Muscle of leg (tissue), 16 donors: ENCODE results near the gene COTL1. TPM values are rescaled to one million over a fixed set of nuclear protein-coding genes. Genes with fewer than 3 reads are reported as not detected.
A peak's percentile ranks its signal among the peaks of the same experiment; 100 is the strongest.

ENCODE experiments used
- DNase-seq: peaks from one replicate; pipeline ENCODE4 v3.0.0; 2013
- H3K27ac ChIP-seq: one replicate; pipeline ENCODE4 v1.5.1; 2013; ENCODE audit warnings: mild to moderate bottlenecking, low read length, control low read depth
- H3K27me3 ChIP-seq: one replicate; pipeline ENCODE4 v1.6.1; 2013; ENCODE audit warnings: low read length; ENCODE audit not compliant: control insufficient read depth, insufficient read depth
- H3K36me3 ChIP-seq: one replicate; pipeline ENCODE4 v1.6.1; 2013; ENCODE audit warnings: low read length; ENCODE audit not compliant: control insufficient read depth, insufficient read depth
- H3K4me1 ChIP-seq: one replicate; pipeline ENCODE4 v1.6.1; 2013; ENCODE audit warnings: low read length; ENCODE audit not compliant: control insufficient read depth, insufficient read depth
- H3K4me3 ChIP-seq: one replicate; pipeline ENCODE4 v1.5.1; 2013; ENCODE audit warnings: low read length, control low read depth
- H3K9me3 ChIP-seq: replicated peaks from 2 replicates; pipeline ENCODE4 v1.6.1; 2013; ENCODE audit warnings: low read depth, low read length; ENCODE audit not compliant: control insufficient read depth
- WGBS: methylation state at CpG from one replicate; pipeline ENCODE4 v1.1.5; 2013; ENCODE audit warnings: missing lambda C conversion rate; ENCODE audit not compliant: insufficient coverage; 5-methylcytosine and 5-hydroxymethylcytosine counted together
- long read RNA-seq, 11 donors: transcript quantifications; one replicate each; lab custom pipeline, GENCODE V29; 2026
- polyA plus RNA-seq, 8 donors: library from polyadenylated mRNA; unstranded; fragments of 120-200 nt; gene quantifications; one replicate each; pipeline versions ENCODE4 v1.2.1 to v1.2.3, GENCODE V29; 2013; ENCODE audit warnings: inconsistent platforms in 1 of 8, low replicate concordance in 1 of 8; ENCODE audit not compliant: insufficient read length in 8 of 8, insufficient read depth in 1 of 8
- total RNA-seq: library from RNA; stranded (reverse); fragments of 120-200 nt; gene quantifications from one replicate; pipeline ENCODE4 v1.2.4, GENCODE V29; 2013

The COTL1 gene, protein sequence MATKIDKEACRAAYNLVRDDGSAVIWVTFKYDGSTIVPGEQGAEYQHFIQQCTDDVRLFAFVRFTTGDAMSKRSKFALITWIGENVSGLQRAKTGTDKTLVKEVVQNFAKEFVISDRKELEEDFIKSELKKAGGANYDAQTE
- total RNA-seq: 20.9 TPM
- 10 to 100 TPM; 17.8 to 50.5 (median 33.3) TPM for polyA plus RNA-seq
- long read RNA-seq, donor 1, transcript COTL1-201 (4 exons, 1,843 nt): major isoform, 7 of 8 reads
- long read RNA-seq, donor 1, partial matches to known transcripts: 0 of 8 reads
- long read RNA-seq, donor 1, other reads (novel, unspliced or antisense): 0 of 8 reads
- long read RNA-seq, donor 2: 0 reads
- long read RNA-seq, donor 3, transcript COTL1-201 (4 exons, 1,843 nt): major isoform, 13 of 13 reads
- long read RNA-seq, donor 3, partial matches to known transcripts: 0 of 13 reads
- long read RNA-seq, donor 3, other reads (novel, unspliced or antisense): 0 of 13 reads
- long read RNA-seq, donor 4, transcript COTL1-201 (4 exons, 1,843 nt): major isoform, 15 of 41 reads
- long read RNA-seq, donor 4, partial matches to known transcripts: 22 of 41 reads
- long read RNA-seq, donor 4, other reads (novel, unspliced or antisense): 0 of 41 reads
- long read RNA-seq, donor 5, transcript COTL1-201 (4 exons, 1,843 nt): major isoform, 48 of 52 reads
- long read RNA-seq, donor 5, partial matches to known transcripts: 0 of 52 reads
- long read RNA-seq, donor 5, other reads (novel, unspliced or antisense): 0 of 52 reads
- long read RNA-seq, donor 6, transcript COTL1-201 (4 exons, 1,843 nt): major isoform, 13 of 24 reads
- long read RNA-seq, donor 6, partial matches to known transcripts: 10 of 24 reads
- long read RNA-seq, donor 6, other reads (novel, unspliced or antisense): 0 of 24 reads
- long read RNA-seq, donor 7, transcript COTL1-201 (4 exons, 1,843 nt): major isoform, 9 of 12 reads
- long read RNA-seq, donor 7, partial matches to known transcripts: 0 of 12 reads
- long read RNA-seq, donor 7, other reads (novel, unspliced or antisense): 0 of 12 reads
- long read RNA-seq, donor 8, transcript COTL1-201 (4 exons, 1,843 nt): major isoform, 9 of 9 reads
- long read RNA-seq, donor 8, partial matches to known transcripts: 0 of 9 reads
- long read RNA-seq, donor 8, other reads (novel, unspliced or antisense): 0 of 9 reads
- long read RNA-seq, donor 9, transcript COTL1-201 (4 exons, 1,843 nt): major isoform, 8 of 9 reads
- long read RNA-seq, donor 9, partial matches to known transcripts: 0 of 9 reads
- long read RNA-seq, donor 9, other reads (novel, unspliced or antisense): 0 of 9 reads
- long read RNA-seq, donor 10, transcript COTL1-201 (4 exons, 1,843 nt): major isoform, 19 of 22 reads
- long read RNA-seq, donor 10, partial matches to known transcripts: 0 of 22 reads
- long read RNA-seq, donor 10, other reads (novel, unspliced or antisense): 0 of 22 reads
- long read RNA-seq, donor 11, transcript COTL1-201 (4 exons, 1,843 nt): major isoform, 16 of 36 reads
- long read RNA-seq, donor 11, partial matches to known transcripts: 16 of 36 reads
- long read RNA-seq, donor 11, other reads (novel, unspliced or antisense): 0 of 36 reads

DNA sequence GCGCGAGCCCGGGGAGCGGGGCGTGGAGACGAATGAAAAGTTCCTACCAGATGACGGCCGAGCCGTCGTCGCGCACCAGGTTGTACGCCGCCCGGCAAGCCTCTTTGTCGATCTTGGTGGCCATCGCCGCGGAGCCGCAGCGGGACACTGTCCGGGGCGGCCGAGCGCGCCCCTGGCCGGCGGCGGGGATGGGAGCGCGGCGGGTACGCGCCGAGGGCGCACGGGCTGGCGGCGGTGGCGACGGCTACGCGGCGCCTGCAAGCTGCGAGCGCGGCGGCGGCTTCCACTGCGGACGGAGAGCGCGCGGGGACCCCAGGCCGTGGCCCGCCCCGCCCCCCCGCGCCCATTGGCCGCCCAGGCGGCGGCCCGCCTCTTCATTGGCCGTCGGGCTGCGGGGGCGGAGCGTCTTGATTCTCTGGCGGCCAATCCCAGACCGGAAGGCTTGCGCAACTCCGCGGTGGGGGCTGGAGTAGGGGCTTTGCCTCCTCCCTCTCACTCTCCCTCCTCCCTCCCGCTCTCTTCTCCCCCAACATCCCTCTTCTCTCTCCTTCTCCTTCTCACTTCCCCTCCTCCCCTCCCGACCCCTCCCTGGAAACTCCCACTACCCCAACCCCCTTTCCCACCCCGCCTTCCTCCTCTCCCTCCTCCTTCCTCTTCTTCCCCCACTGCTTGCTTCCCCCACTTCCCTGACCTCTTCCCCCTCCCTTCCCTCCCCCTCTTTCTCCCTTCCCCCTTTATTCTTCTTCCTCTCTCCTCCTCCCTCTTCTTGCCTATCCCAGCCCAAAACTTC lies at the start of gene COTL1:
Gene COTL1 (minus strand): TSS at position 288 of the 790 bp plus-strand sequence. CDS start 164 bp downstream, at position 124.
- Histone ChIP-seq H3K9me3 (no peaks in the 10 kb centered on the region), H3K36me3 (no peaks in the 10 kb centered on the region), H3K27ac (no peak within 1 kb of the TSS), H3K4me1 (peaks cover 20% of the 10 kb centered on the region), H3K27me3 (peaks cover 37% of the 10 kb centered on the region), H3K4me3 (peak within 1 kb of the TSS; percentile 58)
- under 1% methylated on average over 70 of the region's 76 CpGs for WGBS
- peak; percentile 98 for DNase-seq

DNA sequence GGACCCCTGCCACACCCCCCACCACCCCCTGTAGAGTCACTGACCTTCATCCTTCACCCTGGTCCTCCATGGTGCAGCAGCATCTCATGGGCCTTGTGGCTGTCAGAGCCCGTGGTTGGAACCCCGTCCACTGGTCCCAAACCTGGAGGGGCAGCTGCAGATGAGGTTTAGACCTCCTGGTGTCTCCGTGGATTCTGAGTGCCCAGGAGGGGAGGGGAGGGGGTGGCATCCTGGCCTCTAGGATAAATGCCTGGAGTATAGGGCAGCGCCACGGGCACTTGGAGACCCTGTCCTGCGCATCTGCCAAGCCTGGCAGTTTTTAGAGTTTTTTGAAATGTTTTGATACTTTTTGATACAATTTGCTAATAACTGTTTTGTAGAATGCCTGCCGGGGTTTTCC lies 48.0 kb upstream of the COTL1 start:
- Histone ChIP-seq H3K4me1 (no peaks in the 10 kb centered on the region), H3K27ac (no peak overlapping the region), H3K4me3 (no peak overlapping the region), H3K27me3 (no peaks in the 10 kb centered on the region), H3K36me3 (peaks cover 39% of the 10 kb centered on the region), H3K9me3 (no peaks in the 10 kb centered on the region)
- DNase-seq: no peak
- WGBS: 82% methylated on average over 6 of the region's 7 CpGs

DNA sequence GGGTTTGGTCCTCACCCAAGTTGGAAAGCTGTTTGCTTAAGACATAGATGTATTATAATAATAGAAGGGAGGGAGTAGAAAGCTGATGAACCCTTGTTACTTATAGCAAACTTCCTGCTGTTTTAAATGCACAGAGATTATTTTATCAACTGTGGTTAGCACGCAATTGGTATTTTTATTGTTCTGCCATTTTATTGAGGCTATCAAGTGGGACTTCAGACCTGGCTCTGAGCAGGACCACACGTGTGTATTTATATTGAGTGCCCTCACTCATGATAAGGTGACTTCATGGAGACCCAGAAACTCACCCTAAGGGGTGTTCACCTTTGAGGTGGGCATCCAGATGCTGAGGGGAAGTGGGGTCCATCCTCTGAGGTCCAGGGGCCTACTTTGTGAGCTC lies 47.5 kb upstream of the COTL1 start:
- Histone ChIP-seq H3K27me3 (no peaks in the 10 kb centered on the region), H3K4me3 (no peak overlapping the region), H3K36me3 (peaks cover 43% of the 10 kb centered on the region), H3K4me1 (no peaks in the 10 kb centered on the region), H3K27ac (no peak overlapping the region), H3K9me3 (no peaks in the 10 kb centered on the region)
- 80% methylated on average over 1 of the region's 2 CpGs for WGBS
- DNase-seq: no peak

DNA sequence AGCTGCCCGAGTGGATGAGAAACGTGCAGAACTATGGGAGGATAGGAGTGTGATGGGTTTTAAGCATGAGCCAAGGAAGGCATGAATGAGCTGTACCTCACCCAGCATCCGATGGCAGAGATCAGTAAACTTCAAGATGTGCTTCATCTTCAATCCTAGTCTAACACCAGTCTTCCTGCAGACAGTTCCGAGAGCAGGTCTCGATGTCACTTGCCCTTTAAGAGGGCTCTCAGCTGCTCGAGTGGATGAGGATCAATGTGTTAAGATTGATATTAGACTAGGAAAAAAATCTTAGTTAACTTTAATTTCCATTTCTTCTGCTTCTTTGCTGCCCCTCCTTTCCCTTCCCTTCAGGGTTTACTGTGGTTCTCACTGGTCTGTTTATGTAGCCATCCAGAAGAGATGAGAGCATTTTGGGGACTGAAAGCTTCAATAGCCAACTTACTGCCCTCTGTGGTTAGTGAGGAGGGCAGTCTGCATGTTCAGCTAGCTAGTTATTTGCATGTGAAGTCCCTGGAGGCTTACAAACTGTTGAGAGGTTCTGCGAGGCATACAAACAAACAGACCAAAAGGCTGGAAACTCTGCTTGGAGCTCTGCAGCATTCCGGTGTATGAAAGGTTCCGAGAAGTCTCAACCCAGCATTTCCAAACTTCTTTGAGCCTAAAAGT lies 45.7 kb upstream of the COTL1 start:
- Histone ChIP-seq H3K27ac (no peak overlapping the region), H3K9me3 (no peaks in the 10 kb centered on the region), H3K36me3 (peaks cover 58% of the 10 kb centered on the region), H3K4me3 (no peak overlapping the region), H3K4me1 (no peaks in the 10 kb centered on the region), H3K27me3 (no peaks in the 10 kb centered on the region)
- DNase-seq: no peak
- WGBS: 50% methylated on average over 3 of the region's 9 CpGs

DNA sequence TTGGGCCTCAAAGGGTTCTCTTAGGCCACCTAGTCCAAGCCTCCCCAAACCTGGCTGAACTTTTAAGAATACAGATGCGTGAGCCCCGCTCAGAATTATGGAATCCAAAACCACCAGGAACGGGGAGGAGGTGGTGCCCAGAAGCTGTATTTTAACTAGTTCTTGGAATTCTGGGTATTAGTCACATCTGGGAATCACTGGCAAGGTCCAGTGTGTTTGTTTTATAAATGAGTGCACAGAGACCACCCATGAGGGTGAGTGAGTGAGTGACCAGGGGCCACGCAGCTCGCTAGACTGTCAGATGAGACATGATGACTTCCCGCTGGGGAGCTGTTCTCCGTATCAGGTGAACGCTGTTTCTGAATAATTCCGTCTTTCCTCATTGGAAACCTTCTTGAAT lies 44.6 kb upstream of the COTL1 start:
- WGBS: 86% methylated on average over 4 of the region's 9 CpGs
- Histone ChIP-seq H3K4me3 (no peak overlapping the region), H3K9me3 (no peaks in the 10 kb centered on the region), H3K4me1 (no peaks in the 10 kb centered on the region), H3K36me3 (peaks cover 69% of the 10 kb centered on the region), H3K27ac (no peak overlapping the region), H3K27me3 (no peaks in the 10 kb centered on the region)
- no peak for DNase-seq

DNA sequence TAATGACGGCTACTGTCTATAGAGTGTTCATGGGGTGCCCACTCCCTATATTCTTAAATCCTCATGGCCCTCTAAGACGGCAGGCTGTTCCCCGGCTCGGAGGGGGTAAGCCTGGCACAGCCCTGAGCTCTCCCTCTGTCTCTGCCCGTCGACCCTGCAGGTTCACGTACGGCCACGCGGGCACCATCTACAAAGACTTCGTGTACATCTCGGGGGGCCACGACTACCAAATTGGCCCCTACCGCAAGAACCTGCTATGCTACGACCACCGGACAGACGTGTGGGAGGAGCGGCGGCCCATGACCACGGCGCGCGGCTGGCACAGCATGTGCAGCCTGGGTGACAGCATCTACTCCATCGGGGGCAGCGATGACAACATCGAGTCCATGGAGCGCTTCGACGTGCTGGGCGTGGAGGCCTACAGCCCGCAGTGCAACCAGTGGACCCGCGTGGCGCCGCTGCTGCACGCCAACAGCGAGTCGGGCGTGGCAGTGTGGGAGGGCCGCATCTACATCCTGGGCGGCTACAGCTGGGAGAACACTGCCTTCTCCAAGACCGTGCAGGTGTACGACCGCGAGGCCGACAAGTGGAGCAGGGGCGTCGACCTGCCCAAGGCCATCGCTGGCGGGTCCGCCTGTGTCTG lies 43.7 kb upstream of the COTL1 start:
- H3K4me3 ChIP-seq: no peak overlapping the region
- H3K9me3 ChIP-seq: no peaks in the 10 kb centered on the region
- 93% methylated on average over 51 of the region's 51 CpGs for WGBS
- no peaks in the 10 kb centered on the region for H3K27me3 ChIP-seq
- H3K27ac ChIP-seq: no peak overlapping the region
- no peak for DNase-seq
- H3K4me1 ChIP-seq: no peaks in the 10 kb centered on the region
- peaks cover 77% of the 10 kb centered on the region for H3K36me3 ChIP-seq

DNA sequence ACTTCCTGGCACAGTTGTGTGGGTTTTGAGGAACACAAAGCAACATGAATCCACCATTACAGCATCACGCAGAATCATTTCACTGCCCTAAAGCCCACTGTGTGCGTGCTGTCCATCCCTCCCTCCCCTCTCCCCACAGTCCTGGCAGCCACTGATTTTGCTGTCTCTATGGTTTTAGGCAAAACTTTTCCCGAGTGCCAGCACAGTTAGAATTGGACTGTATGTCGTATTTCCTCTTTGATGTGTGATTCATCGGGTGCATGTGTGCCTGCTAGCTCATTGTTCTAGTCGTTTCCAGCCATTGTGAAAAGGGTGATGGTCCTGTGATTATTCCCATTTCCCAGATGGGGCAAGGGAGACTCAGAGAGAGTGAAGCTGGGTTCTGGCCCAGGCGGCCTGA lies 43.1 kb upstream of the COTL1 start:
- H3K36me3 ChIP-seq: peaks cover 74% of the 10 kb centered on the region

DNA sequence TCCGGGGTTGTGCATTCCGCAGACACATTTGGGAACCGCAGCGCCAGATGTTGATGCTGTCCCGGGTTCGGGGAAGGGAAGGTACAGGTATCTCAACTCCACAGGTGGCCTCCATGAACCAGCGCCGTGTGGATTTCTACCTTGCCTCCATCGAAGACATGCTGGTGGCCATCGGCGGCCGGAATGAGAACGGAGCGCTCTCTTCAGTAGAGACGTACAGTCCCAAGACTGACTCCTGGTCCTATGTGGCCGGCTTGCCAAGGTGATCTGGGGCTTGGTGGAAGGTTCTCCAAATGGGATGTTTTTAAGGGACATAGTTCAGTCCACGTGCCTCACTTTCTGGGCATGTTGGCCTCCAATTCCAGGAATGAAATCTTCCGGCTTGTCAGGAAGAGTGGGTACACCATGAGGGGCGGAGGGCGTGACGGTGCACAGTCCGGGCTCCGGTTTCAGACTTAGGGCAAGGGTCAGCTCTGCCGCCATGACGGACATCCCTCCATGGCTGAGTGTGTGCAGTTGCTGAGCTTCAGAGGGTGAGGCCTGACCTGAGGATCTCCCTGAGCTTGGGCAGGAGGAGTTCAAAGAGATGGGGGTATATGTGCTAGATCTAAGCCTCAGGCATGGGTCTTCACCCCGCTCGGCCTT lies 41.9 kb upstream of the COTL1 start:
- WGBS: 95% methylated on average over 25 of the region's 27 CpGs
- DNase-seq: no peak
- no peaks in the 10 kb centered on the region for H3K27me3 ChIP-seq
- H3K36me3 ChIP-seq: peaks cover 74% of the 10 kb centered on the region
- no peaks in the 10 kb centered on the region for H3K4me1 ChIP-seq
- no peak overlapping the region for H3K27ac ChIP-seq
- no peak overlapping the region for H3K4me3 ChIP-seq
- H3K9me3 ChIP-seq: no peaks in the 10 kb centered on the region

More for the DNA sequence above, 43.1 kb upstream of the COTL1 start:
- H3K27ac ChIP-seq: no peak overlapping the region
- DNase-seq: no peak
- no peak overlapping the region for H3K4me3 ChIP-seq
- 90% methylated on average over 6 of the region's 7 CpGs for WGBS
- H3K4me1 ChIP-seq: no peaks in the 10 kb centered on the region
- H3K27me3 ChIP-seq: no peaks in the 10 kb centered on the region
- H3K9me3 ChIP-seq: no peaks in the 10 kb centered on the region
